HepG2 (cell line): ENCODE data around the gene SPSB1. TPM values are rescaled to one million over a fixed set of nuclear protein-coding genes. Genes with fewer than 3 reads are reported as not detected.

Experiments
- ATAC-seq: fragments of 200-7000 bp; cut with Tn5 transposase; 3 replicates; pipeline ENCODE4 v1.9.1; 2020; ENCODE audit warnings: mild to moderate bottlenecking, moderate library complexity
- BruUV-seq: library from RNA; stranded (reverse); fragments of 400-500 nt; replicated peaks from 2 replicates; lab custom pipeline; 2021; lab: Mats Ljungman, UMichigan
- CTCF ChIA-PET: fragments of 300-600 bp; formaldehyde crosslinking; extraction: SDS; loops from one replicate; lab custom pipeline; 2021; ENCODE audit warnings: low total read pairs, inconsistent platforms, low intra/inter-chr PET ratio; lab: Yijun Ruan, JAX
- POLR2A ChIA-PET: fragments of 350-600 bp; sonication (Branson Sonifier 250); formaldehyde crosslinking; loops from one replicate; lab custom pipeline; 2020; ENCODE audit warnings: antibody characterized with exemption, inconsistent platforms; lab: Yijun Ruan, JAX
- DNase-seq: peaks from one replicate; pipeline ENCODE4 v3.0.0-alpha.2; 2015; ENCODE audit warnings: low spot score
- FAIRE-seq: peaks from 3 replicates; lab custom pipeline; 2011; peaks lifted over from hg19 to GRCh38; lab: Jason Lieb, UNC
- H2AFZ ChIP-seq: one replicate; pipeline ENCODE4 v1.6.1; 2011; ENCODE audit warnings: low read length, inconsistent platforms
- H3K27ac ChIP-seq: fragments of 300-600 bp; 3 replicates; pipeline ENCODE4 v1.8.0; 2011; ENCODE audit warnings: mixed run types, mild to moderate bottlenecking, mixed read lengths, low read length, inconsistent platforms; ENCODE audit not compliant: insufficient read depth; ENCODE audit errors: extremely low read length
- H3K27me3 ChIP-seq, 2 experiments: fragments of 200-600 bp in 1 of 2; 2 replicates in 1 of 2; 3 replicates in 1 of 2; pipeline versions ENCODE4 v1.6.0 to v1.8.0; 2011; ENCODE audit warnings: low read length in 2 of 2, mild to moderate bottlenecking in 2 of 2, moderate library complexity in 2 of 2, inconsistent platforms in 1 of 2; ENCODE audit not compliant: insufficient read depth in 2 of 2, control insufficient read depth in 1 of 2
- H3K36me3 ChIP-seq, 2 experiments: fragments of 200-600 bp in 1 of 2; replicated peaks in 1 of 2; 2 replicates in 1 of 2; 3 replicates in 1 of 2; pipeline versions ENCODE4 v1.5.1 to v1.8.0; 2011; ENCODE audit warnings: low read length in 2 of 2, inconsistent platforms in 1 of 2; ENCODE audit not compliant: insufficient read depth in 2 of 2, control insufficient read depth in 1 of 2
- H3K4me1 ChIP-seq: 2 replicates; pipeline ENCODE4 v1.5.1; 2012; ENCODE audit warnings: low read length, inconsistent platforms; ENCODE audit not compliant: insufficient read depth
- H3K4me2 ChIP-seq: 2 replicates; pipeline ENCODE4 v1.6.0; 2011; ENCODE audit warnings: low read depth, low read length, inconsistent platforms
- H3K4me3 ChIP-seq, 3 experiments: fragments of 200-600 bp in 1 of 3; sonication (generic), shearing (Covaris generic) in 1 of 3; replicated peaks in 1 of 3; 2 replicates each; pipeline ENCODE4 v1.5.1; 2011 to 2016; ENCODE audit warnings: low read length in 3 of 3, inconsistent platforms in 2 of 3, low read depth in 2 of 3, mild to moderate bottlenecking in 2 of 3, control low read depth in 1 of 3, mixed read lengths in 1 of 3; ENCODE audit not compliant: insufficient read depth in 1 of 3
- H3K79me2 ChIP-seq: one replicate; pipeline ENCODE4 v1.6.1; 2011; ENCODE audit warnings: low read length, inconsistent platforms; ENCODE audit not compliant: insufficient read depth
- H3K9ac ChIP-seq: 2 replicates; pipeline ENCODE4 v1.6.0; 2011; ENCODE audit warnings: mild to moderate bottlenecking, low read depth, low read length, inconsistent platforms; ENCODE audit not compliant: insufficient read depth
- H3K9me3 ChIP-seq: 2 replicates; pipeline ENCODE4 v1.5.1; 2012; ENCODE audit warnings: mild to moderate bottlenecking, low read length
- H4K20me1 ChIP-seq: 2 replicates; pipeline ENCODE4 v1.6.0; 2011; ENCODE audit warnings: inconsistent platforms, mild to moderate bottlenecking, low read length, moderate library complexity; ENCODE audit not compliant: insufficient read depth
- AGO1 ChIP-seq: fragments of 200-400 bp; formaldehyde crosslinking; IDR thresholded peaks from 2 replicates; pipeline ENCODE4 v1.6.1; 2017; ENCODE audit warnings: mild to moderate bottlenecking, low read depth, low read length, moderate library complexity; ENCODE audit not compliant: poor library complexity, severe bottlenecking
- DMAP1 ChIP-seq: IDR thresholded peaks from 2 replicates; pipeline ENCODE4 v1.6.1; 2016
- ETV5 ChIP-seq: IDR thresholded peaks from 2 replicates; pipeline ENCODE4 v1.6.1; 2018; ENCODE audit warnings: missing biosample characterization, missing genetic modification reagents, inconsistent platforms, borderline replicate concordance
- FOXO1 ChIP-seq: sonication (generic); formaldehyde crosslinking; IDR thresholded peaks from 2 replicates; pipeline ENCODE4 v1.4.0; 2020; ENCODE audit warnings: missing genetic modification reagents
- FOXP1 ChIP-seq, 2 experiments: fragments of 450-650 bp in 1 of 2; IDR thresholded peaks; 2 replicates each; pipeline ENCODE4 v1.6.1; 2017 to 2018; ENCODE audit warnings: antibody characterized with exemption in 1 of 2
- MEIS2 ChIP-seq: sonication (generic); formaldehyde crosslinking; IDR thresholded peaks from 2 replicates; pipeline ENCODE4 v1.9.0; 2021; ENCODE audit warnings: mild to moderate bottlenecking, missing genetic modification reagents
- MZF1 ChIP-seq: sonication (generic); formaldehyde crosslinking; IDR thresholded peaks from 2 replicates; pipeline ENCODE4 v1.8.1; 2023; ENCODE audit warnings: mild to moderate bottlenecking, missing genetic modification reagents, borderline replicate concordance
- PPARG ChIP-seq: conservative IDR thresholded peaks from 2 replicates; pipeline ENCODE4 v1.6.1; 2016; ENCODE audit warnings: missing biosample characterization, missing genetic modification reagents
- TSC22D2 ChIP-seq: sonication (generic); formaldehyde crosslinking; IDR thresholded peaks from 2 replicates; pipeline ENCODE4 v1.5.1; 2020; ENCODE audit warnings: missing genetic modification reagents, mild to moderate bottlenecking, borderline replicate concordance
- ZFP36L1 ChIP-seq: sonication (generic); formaldehyde crosslinking; IDR thresholded peaks from 2 replicates; pipeline ENCODE4 v1.8.0; 2022; ENCODE audit warnings: mild to moderate bottlenecking, missing genetic modification reagents, moderate library complexity
- ZNF274 ChIP-seq: sonication (generic); formaldehyde crosslinking; IDR thresholded peaks from 2 replicates; pipeline ENCODE4 v1.5.1; 2020; ENCODE audit warnings: mild to moderate bottlenecking, missing genetic modification reagents
- ZNF549 ChIP-seq: sonication (generic); formaldehyde crosslinking; IDR thresholded peaks from 2 replicates; pipeline ENCODE4 v1.5.0; 2020; ENCODE audit warnings: missing genetic modification reagents
- ZNF720 ChIP-seq: sonication (generic); formaldehyde crosslinking; IDR thresholded peaks from 2 replicates; pipeline ENCODE4 v1.4.0; 2020; ENCODE audit warnings: missing genetic modification reagents
- WGBS: methylation state at CpG from one replicate; pipeline ENCODE4 v1.1.6; 2017; ENCODE audit warnings: low lambda C conversion rate; 5-methylcytosine and 5-hydroxymethylcytosine counted together
- in situ Hi-C: cut with HindIII; loops from 2 replicates; pipeline ENCODE4 v1.10.0; 2017; ENCODE audit warnings: low pct_unique_long_range_greater_than_20kb; ENCODE audit not compliant: extremely low pct_ligation_motif_present
- intact Hi-C: fragments of 100-400 bp; cut with micrococcal nuclease; formaldehyde crosslinking; loops from one replicate; pipeline ENCODE4 v1.10.0; 2022; ENCODE audit not compliant: unreplicated experiment
- polyA plus RNA-seq, 8 experiments: library from polyadenylated mRNA; depleted of rRNA in 3 of 8; stranded (reverse) in 7 of 8; unstranded in 1 of 8; fragments of >200 nt; fragmentation: Illumina TruSeq in 4 of 8; extraction: Trizol in 4 of 8; gene quantifications; 2 replicates each; pipeline versions ENCODE4 v1.2.1 to v1.2.3, GENCODE V29; 2011 to 2016; ENCODE audit warnings: low read depth in 4 of 8, missing spikeins in 1 of 8, mixed read lengths in 1 of 8; ENCODE audit not compliant: insufficient read depth in 1 of 8
- total RNA-seq, 5 experiments: library from RNA; depleted of rRNA; stranded (reverse); fragments of >200 nt; fragmentation: Illumina TruSeq; extraction: Trizol; gene quantifications; 2 replicates each; pipeline ENCODE4 v1.2.3, GENCODE V29; 2016; ENCODE audit warnings: low read depth in 1 of 5
- TF ChIP-seq, protein P1 (sequence below): sonication (generic); formaldehyde crosslinking; IDR thresholded peaks from 2 replicates; pipeline ENCODE4 v1.4.0; 2020; ENCODE audit warnings: mild to moderate bottlenecking, missing genetic modification reagents
- TF ChIP-seq, protein P2 (sequence below): sonication (generic); formaldehyde crosslinking; conservative IDR thresholded peaks from 2 replicates; pipeline ENCODE4 v1.4.0; 2020; ENCODE audit warnings: missing genetic modification reagents

SPSB1 gene
- total and polyA plus RNA-seq, 2 of the 13 experiments (the other 11 are each of a cell fraction or from before 2014, with no cell fraction given): 5.0 to 8.0 TPM

GRCh38 chr1:9371951-9372350, 79.3 kb downstream of the SPSB1 start (continued):
- TF ChIP-seq TSC22D2 (CRISPR knock-in tag) (no peak), MEIS2 (CRISPR knock-in tag) (no peak), ZFP36L1 (CRISPR knock-in tag) (no peak), FOXP1 (IDR thresholded peaks at IDR 0.05) (no peak), FOXP1 (CRISPR knock-in tag; IDR thresholded peaks at IDR 0.05) (no peak), ZNF720 (CRISPR knock-in tag) (no peak)

GRCh38 chr1:9373619-9374018, 80.9 kb downstream of the SPSB1 start:
- Histone ChIP-seq H3K27me3 (peaks cover 1 to 24% of the 10 kb centered on the region in 2 experiments; a peak in 3 of 5 replicates), H3K36me3 (no peaks in the 10 kb centered on the region), H3K4me2 (no peak overlapping the region), H3K27ac (no peak overlapping the region), H3K9ac (no peak overlapping the region), H3K4me1 (peaks cover 33% of the 10 kb centered on the region), H4K20me1 (no peaks in the 10 kb centered on the region), H3K4me3 (no peak overlapping the region), H3K9me3 (no peaks in the 10 kb centered on the region), H2AFZ (no peak overlapping the region), H3K79me2 (no peaks in the 10 kb centered on the region)
- in situ Hi-C loops: no loop called here
- no peak for ATAC-seq
- CTCF ChIA-PET: no interaction called here
- POLR2A ChIA-PET: no interaction called here
- 65% methylated on average over 4 of the region's 4 CpGs for WGBS
- intact Hi-C loops: no loop called here
- no peak for FAIRE-seq
- DNase-seq: no peak
- no TSS peak for BruUV-seq
- TF ChIP-seq, protein P1, sequence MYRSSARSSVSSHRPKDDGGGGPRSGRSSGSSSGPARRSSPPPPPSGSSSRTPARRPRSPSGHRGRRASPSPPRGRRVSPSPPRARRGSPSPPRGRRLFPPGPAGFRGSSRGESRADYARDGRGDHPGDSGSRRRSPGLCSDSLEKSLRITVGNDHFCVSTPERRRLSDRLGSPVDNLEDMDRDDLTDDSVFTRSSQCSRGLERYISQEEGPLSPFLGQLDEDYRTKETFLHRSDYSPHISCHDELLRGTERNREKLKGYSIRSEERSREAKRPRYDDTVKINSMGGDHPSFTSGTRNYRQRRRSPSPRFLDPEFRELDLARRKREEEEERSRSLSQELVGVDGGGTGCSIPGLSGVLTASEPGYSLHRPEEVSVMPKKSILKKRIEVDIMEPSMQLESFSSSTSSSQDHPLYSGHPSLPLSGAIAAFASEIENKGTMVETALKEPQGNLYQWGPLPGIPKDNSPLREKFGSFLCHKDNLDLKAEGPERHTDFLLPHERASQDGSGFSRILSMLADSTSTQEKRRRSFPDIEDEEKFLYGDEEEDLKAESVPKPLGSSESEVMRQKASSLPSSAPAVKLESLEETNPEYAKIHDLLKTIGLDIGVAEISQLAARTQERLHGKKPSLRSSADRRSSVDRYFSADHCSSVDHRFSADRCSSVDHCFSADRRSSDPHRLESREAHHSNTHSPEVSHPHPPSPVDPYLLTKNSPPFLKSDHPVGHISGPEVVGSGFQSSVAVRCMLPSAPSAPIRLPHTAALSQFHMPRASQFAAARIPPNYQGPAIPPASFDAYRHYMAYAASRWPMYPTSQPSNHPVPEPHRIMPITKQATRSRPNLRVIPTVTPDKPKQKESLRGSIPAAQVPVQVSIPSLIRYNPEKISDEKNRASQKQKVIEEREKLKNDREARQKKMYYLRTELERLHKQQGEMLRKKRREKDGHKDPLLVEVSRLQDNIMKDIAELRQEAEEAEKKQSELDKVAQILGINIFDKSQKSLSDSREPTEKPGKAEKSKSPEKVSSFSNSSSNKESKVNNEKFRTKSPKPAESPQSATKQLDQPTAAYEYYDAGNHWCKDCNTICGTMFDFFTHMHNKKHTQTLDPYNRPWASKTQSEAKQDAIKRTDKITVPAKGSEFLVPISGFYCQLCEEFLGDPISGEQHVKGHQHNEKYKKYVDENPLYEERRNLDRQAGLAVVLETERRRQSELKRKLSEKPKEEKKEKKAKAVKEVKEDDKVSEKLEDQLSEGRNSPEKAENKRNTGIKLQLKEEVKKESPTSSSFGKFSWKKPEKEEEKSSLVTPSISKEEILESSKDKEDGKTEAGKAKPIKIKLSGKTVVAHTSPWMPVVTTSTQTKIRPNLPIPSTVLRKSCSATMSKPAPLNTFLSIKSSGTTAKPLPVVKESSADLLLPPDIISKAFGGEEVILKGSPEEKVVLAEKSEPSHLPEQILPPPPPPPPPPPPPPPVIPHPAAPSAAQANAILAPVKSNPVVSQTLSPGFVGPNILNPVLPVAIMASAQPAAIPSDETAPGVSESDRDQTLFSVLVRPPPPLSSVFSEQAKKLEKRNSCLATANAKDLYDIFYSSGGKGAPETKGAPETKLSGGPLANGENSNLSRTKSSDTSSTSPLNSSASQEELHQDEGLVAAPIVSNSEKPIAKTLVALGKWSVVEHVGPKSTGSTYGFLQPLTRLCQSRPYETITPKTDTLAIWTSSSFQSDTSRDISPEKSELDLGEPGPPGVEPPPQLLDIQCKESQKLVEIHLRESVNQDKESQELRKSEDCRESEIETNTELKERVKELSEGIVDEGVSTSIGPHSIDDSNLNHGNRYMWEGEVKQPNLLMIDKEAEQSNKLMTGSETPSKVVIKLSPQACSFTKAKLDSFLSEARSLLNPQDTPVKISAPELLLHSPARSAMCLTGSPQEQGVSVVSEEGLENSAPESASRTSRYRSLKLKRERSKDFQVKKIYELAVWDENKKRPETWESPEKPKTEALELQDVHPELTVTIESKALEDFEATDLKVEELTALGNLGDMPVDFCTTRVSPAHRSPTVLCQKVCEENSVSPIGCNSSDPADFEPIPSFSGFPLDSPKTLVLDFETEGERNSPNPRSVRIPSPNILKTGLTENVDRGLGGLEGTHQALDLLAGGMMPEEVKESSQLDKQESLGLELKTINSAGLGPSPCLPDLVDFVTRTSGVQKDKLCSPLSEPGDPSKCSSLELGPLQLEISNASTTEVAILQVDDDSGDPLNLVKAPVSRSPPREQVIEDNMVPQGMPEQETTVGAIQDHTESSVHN (CRISPR knock-in tag): no peak
- no peak for TF ChIP-seq ZNF274 (CRISPR knock-in tag)
- no peak for TF ChIP-seq ZNF549 (CRISPR knock-in tag)
- TF ChIP-seq, protein P2, sequence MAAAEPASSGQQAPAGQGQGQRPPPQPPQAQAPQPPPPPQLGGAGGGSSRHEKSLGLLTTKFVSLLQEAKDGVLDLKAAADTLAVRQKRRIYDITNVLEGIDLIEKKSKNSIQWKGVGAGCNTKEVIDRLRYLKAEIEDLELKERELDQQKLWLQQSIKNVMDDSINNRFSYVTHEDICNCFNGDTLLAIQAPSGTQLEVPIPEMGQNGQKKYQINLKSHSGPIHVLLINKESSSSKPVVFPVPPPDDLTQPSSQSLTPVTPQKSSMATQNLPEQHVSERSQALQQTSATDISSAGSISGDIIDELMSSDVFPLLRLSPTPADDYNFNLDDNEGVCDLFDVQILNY (CRISPR knock-in tag): no peak
- TF ChIP-seq AGO1: no peak
- no peak for TF ChIP-seq ETV5 (CRISPR knock-in tag)
- no peak for TF ChIP-seq FOXO1 (CRISPR knock-in tag)
- TF ChIP-seq DMAP1 (CRISPR knock-in tag): no peak
- TF ChIP-seq PPARG: no peak
- TF ChIP-seq MZF1 (CRISPR knock-in tag): no peak
